Keratinocyte (primary cell): Measurements from ENCODE around the gene PRKAA2.

ENCODE experiments used
- EZH2 ChIP-seq: IDR thresholded peaks from one replicate; pipeline ENCODE4 v1.6.1; 2012; ENCODE audit warnings: inconsistent platforms, mild to moderate bottlenecking, low read length, moderate library complexity
- TF ChIP-seq, protein P1 (sequence below), 3 experiments: IDR thresholded peaks in 1 of 3; conservative IDR thresholded peaks in 1 of 3; optimal IDR thresholded peaks in 1 of 3; 2 replicates in 2 of 3; 3 replicates in 1 of 3; pipeline versions ENCODE3 to v1.5.1; 2011; ENCODE audit warnings: low read length in 3 of 3, mild to moderate bottlenecking in 3 of 3, moderate library complexity in 2 of 3, control low read depth in 1 of 3, inconsistent platforms in 1 of 3; ENCODE audit not compliant: insufficient read depth in 2 of 3; ENCODE audit errors: extremely low read depth in 1 of 3

- no peak for TF ChIP-seq EZH2
- TF ChIP-seq, protein P1, sequence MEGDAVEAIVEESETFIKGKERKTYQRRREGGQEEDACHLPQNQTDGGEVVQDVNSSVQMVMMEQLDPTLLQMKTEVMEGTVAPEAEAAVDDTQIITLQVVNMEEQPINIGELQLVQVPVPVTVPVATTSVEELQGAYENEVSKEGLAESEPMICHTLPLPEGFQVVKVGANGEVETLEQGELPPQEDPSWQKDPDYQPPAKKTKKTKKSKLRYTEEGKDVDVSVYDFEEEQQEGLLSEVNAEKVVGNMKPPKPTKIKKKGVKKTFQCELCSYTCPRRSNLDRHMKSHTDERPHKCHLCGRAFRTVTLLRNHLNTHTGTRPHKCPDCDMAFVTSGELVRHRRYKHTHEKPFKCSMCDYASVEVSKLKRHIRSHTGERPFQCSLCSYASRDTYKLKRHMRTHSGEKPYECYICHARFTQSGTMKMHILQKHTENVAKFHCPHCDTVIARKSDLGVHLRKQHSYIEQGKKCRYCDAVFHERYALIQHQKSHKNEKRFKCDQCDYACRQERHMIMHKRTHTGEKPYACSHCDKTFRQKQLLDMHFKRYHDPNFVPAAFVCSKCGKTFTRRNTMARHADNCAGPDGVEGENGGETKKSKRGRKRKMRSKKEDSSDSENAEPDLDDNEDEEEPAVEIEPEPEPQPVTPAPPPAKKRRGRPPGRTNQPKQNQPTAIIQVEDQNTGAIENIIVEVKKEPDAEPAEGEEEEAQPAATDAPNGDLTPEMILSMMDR (optimal IDR thresholded peaks at IDR 0.05 in 1 of 3, IDR thresholded peaks at IDR 0.05 in 1 of 3, conservative IDR thresholded peaks at IDR 0.05 in 1 of 3; ENCODE audit: extremely low read depth in 1 of 3, insufficient read depth in 2 of 3, low read length in 3 of 3) = no peak
These were observed 74.1 kb downstream of the PRKAA2 start for GRCh38 chr1:56719171-56719570.
